Nephron (organoid): ENCODE measurements around the gene ANKRD36.
"Not testable (repeated sequence)": the region's sequence is repeated elsewhere in the genome, so short reads cannot be mapped to it uniquely, and the experiment has no call there.

ENCODE experiments used
- H3K27ac Mint-ChIP-seq, 3 experiments: 2 replicates each; pipeline ENCODE4 v1.8.0; 2020; ENCODE audit warnings: mixed read lengths in 3 of 3, mild to moderate bottlenecking in 2 of 3, moderate library complexity in 1 of 3
- H3K27me3 Mint-ChIP-seq: 2 replicates; pipeline ENCODE4 v1.8.0; 2021; ENCODE audit warnings: low read depth, mild to moderate bottlenecking, moderate library complexity, mixed read lengths
- H3K36me3 Mint-ChIP-seq: 2 replicates; pipeline ENCODE4 v1.8.0; 2020; ENCODE audit warnings: low read depth, mixed read lengths
- H3K4me1 Mint-ChIP-seq: 2 replicates; pipeline ENCODE4 v1.8.0; 2020; ENCODE audit warnings: mixed read lengths
- H3K4me3 Mint-ChIP-seq, 3 experiments: 2 replicates each; pipeline ENCODE4 v1.8.0; 2020; ENCODE audit warnings: mild to moderate bottlenecking in 3 of 3, mixed read lengths in 3 of 3, moderate library complexity in 2 of 3
- H3K9me3 Mint-ChIP-seq: 2 replicates; pipeline ENCODE4 v1.8.0; 2020; ENCODE audit warnings: mixed read lengths
- TF ChIP-seq, protein P1 (sequence below), 3 experiments: fragments of 200-600 bp; sonication (generic); IDR thresholded peaks; one replicate each; pipeline ENCODE4 v1.5.0; 2021; ENCODE audit warnings: antibody characterized with exemption in 3 of 3; ENCODE audit not compliant: unreplicated experiment in 3 of 3

ANKRD36 gene

DNA sequence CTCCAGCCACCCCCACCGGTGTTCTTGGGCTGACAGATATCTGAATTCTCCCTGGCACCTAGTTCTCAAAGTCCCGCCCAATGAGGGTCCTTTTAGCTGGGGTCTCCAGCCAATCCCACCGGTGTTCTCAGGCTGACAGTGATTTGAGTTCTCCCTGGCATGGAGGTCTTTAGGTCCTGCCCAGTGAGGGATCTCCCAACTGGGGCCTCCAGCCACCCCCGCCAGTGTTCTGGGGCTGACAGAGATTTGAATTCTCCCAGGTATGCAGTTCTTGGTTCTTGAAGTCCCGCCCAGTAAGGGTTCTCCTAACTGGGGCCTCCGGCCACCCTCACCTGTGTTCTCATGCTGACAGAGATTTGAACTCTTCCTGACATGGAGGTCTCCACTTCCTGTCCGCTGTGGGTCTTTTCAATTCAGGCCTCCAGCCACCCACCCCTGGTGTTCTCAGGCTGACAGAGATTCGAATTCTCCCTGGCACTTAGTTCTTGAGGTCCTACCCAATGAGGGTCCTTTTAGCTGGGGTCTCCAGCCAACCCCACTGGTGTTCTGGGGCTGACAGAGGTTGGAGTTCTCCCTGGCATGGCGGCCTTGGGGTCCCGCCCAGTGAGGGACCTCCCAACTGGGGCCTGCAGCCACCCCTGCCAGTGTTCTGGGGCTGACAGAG is 154.6 kb downstream of the ANKRD36 start:
- Mint-ChIP-seq H3K4me3 (no peak overlapping the region), H3K36me3 (peaks cover 15% of the 10 kb centered on the region), H3K9me3 (peaks cover 5% of the 10 kb centered on the region), H3K4me1 (no peaks in the 10 kb centered on the region), H3K27me3 (no peaks in the 10 kb centered on the region), H3K27ac (no peak overlapping the region)
- TF ChIP-seq, protein P1, sequence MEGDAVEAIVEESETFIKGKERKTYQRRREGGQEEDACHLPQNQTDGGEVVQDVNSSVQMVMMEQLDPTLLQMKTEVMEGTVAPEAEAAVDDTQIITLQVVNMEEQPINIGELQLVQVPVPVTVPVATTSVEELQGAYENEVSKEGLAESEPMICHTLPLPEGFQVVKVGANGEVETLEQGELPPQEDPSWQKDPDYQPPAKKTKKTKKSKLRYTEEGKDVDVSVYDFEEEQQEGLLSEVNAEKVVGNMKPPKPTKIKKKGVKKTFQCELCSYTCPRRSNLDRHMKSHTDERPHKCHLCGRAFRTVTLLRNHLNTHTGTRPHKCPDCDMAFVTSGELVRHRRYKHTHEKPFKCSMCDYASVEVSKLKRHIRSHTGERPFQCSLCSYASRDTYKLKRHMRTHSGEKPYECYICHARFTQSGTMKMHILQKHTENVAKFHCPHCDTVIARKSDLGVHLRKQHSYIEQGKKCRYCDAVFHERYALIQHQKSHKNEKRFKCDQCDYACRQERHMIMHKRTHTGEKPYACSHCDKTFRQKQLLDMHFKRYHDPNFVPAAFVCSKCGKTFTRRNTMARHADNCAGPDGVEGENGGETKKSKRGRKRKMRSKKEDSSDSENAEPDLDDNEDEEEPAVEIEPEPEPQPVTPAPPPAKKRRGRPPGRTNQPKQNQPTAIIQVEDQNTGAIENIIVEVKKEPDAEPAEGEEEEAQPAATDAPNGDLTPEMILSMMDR (IDR thresholded peaks at IDR 0.05; ENCODE audit: unreplicated experiment in 3 of 3), result no peak

DNA sequence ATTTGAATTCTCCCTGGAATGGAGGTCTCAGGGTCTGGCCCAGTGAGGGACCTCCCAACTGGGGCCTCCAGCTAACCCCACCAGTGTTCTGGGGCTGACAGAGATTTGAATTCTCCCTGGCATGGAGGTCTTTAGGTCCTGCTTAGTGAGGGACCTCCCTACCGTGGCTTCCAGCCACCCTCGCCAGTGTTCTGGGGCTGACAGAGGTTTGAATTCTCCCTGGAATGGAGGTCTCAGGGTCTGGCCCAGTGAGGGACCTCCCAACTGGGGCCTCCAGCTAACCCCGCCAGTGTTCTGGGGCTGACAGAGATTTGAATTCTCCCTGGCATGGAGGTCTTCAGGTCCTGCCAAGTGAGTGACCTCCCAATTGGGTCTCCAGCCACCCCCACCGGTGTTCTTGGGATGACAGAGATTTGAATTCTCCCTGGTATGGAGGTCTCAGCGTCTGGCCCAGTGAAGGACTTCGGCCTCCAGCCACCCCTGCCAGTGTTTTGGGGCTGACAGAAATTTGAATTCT is 155.2 kb downstream of the ANKRD36 start:
- not testable (repeated sequence) for H3K4me1 Mint-ChIP-seq, H3K4me3 Mint-ChIP-seq, H3K27ac Mint-ChIP-seq, H3K9me3 Mint-ChIP-seq, H3K27me3 Mint-ChIP-seq
- peaks cover 12% of the 10 kb centered on the region for H3K36me3 Mint-ChIP-seq

DNA sequence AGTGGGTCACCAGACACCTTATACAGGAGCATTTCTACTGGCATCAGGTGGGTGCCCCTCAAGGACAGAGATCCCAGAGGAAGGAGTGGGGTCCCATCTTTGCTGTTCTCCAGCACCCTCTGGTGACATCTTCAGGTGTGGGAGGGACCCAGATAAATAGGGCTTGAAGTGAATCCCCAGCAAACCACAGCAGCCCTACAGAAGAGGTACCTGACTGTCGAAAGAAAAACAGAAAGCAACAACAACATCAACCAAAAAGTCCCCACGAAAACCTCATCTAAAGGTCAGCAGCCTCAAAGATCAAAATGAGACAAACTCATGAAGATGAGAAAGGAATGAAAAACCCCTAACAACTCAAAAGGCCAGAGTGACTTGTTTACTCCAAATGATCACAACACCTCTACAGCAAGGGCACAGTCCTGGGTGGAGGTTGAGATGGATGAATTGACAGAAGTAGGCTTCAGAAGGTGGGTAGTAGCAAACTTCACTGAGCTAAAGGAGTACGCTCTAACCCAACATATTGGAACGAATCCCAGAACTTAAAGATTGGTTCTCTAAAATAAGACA is 163.4 kb downstream of the ANKRD36 start:
- not testable (repeated sequence) for H3K27ac Mint-ChIP-seq, H3K36me3 Mint-ChIP-seq, H3K4me3 Mint-ChIP-seq, H3K9me3 Mint-ChIP-seq, H3K27me3 Mint-ChIP-seq, H3K4me1 Mint-ChIP-seq

DNA sequence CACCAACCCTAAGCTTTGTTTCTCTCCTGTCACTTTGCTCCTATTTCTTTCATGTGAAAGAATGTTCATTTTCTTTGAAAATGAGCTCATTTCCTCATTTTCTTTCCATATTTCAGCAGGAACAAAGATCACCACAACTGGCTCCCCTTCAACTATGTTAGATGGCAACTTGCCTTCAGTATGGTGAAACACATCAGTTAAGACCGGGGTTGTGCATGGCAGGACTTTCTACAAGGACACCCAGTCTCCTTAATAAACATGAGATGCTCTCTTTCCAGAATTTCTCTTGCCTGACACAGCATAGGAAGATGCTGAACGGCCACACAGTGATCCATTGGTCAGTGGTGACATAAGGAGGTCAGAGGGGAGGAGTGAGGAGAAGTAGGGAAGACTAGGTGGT is 172.2 kb downstream of the ANKRD36 start:
- not testable (repeated sequence) for H3K4me1 Mint-ChIP-seq, H3K27me3 Mint-ChIP-seq, H3K27ac Mint-ChIP-seq, H3K9me3 Mint-ChIP-seq, H3K4me3 Mint-ChIP-seq, H3K36me3 Mint-ChIP-seq

DNA sequence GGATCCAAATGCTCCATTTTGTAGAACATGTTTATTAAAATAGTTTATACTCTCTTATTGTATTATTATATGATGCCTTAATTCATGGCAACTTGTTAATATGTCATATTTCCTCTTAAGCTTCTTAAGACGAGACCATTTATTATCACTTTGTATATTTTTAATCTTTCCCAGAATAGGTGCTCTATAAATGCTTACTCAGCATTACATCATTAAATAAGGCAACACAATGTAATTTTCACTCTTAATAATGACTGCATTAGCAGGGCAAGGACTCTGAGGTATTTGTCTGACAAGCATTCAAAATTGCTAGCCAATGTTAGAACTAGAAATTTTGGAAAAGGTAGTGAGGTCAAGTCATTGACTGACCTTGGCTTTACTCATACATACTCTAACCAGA is 180.7 kb downstream of the ANKRD36 start:
- not testable (repeated sequence) for H3K36me3 Mint-ChIP-seq, H3K4me3 Mint-ChIP-seq, H3K27ac Mint-ChIP-seq, H3K9me3 Mint-ChIP-seq, H3K4me1 Mint-ChIP-seq, H3K27me3 Mint-ChIP-seq
